COLO668 (cell line): ENCODE measurements around the gene LYRM9.
A peak's percentile ranks its signal among the peaks of the same experiment; 100 is the strongest.
"Not testable (repeated sequence)": the region's sequence is repeated elsewhere in the genome, so short reads cannot be mapped to it uniquely, and the experiment has no call there.

ENCODE experiments used
- DNase-seq: peaks from one replicate; lab custom pipeline; 2025; ENCODE audit not compliant: unreplicated experiment; lab: John Stamatoyannopoulos, UW

Gene LYRM9

DNA sequence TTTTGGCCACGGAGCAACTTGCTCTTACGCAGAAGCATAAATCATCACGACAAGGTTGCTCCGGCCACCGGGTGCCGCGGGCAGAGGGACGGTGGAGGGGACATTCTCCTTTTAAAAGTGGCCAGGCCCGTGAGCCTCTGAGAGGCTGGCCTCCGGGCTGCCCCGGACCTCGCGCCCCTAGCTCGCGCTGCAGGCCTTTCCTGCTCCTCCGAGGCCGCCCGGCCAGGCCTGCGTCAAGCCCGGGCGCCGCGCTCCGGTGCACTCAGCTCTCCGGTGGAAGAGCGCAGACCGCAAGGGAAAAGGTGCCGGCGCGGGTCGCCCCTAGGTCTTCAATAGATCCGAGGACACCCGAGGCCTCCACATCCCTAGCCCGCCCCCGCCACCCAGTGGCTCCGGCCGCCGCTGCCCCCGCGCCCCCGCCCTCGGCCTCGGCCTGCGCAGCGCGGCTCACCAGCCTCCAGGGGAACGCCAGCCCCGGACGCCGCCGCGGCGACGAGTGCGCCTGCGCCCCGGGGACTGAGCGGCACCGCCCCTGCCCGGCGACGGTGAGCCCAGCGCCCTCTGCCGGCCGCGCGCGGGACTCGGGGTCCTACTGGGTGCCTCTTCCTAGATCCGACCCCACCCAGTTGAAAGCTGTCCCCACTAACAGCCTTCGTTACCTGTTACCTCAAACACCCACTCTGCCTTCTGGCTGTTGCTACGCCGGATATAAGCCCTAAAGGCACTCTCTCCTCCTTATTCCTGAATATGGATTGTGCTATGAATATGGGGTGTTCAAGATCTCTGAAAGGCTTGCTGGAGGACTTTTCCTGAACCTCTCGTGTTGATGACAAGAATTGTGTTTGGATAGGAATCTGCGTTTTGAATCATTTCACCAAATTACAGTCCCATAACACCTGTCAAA lies at the start of gene LYRM9:
Gene LYRM9, minus strand, starts transcription at position 500 of the 904 bp plus-strand sequence. CDS start 10,671 bp downstream, outside the sequence.
- peak; percentile 81 for DNase-seq

DNA sequence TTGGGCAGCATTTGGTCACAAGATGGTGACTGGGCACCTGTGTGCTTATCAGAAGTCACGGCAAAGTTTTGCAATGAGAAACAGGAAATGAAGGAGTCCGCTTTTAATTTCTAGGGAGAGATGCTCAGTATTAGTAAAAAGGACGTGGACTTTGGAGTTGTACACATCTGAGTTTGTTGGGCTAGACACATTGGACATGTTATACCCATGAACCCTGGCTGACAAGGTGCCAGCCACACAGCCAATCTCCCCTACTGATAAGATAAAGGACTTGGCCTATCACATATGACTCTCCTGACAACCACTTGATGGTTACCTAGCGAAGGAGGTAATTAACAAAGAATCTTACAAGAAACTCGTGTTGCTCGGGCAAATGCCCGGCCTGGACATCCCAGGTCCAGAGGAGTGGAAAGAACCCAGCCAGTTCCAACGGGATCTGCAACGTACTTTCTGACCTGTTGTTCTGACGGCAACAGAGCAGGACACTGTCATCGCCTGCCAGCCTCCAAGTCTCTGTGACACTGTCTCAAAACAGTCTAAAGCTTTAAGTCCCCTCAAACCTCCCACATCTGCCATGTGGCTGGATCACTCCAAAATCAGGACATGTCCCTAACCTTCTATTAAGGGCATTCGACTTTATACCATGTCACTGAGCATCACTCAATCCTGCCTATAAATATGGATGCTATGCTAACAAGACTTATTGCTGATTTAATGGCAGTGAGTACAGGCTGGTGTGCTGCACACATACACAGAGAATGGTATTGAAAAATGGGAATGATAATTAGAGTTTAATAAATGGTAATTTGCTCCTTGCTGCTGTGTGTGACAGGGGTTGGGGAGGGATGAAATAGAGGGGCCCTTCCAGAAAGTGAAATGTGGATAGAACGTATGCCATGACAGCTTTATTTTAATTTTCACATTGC lies 47.6 kb upstream of the LYRM9 start:
- DNase-seq: no peak

DNA sequence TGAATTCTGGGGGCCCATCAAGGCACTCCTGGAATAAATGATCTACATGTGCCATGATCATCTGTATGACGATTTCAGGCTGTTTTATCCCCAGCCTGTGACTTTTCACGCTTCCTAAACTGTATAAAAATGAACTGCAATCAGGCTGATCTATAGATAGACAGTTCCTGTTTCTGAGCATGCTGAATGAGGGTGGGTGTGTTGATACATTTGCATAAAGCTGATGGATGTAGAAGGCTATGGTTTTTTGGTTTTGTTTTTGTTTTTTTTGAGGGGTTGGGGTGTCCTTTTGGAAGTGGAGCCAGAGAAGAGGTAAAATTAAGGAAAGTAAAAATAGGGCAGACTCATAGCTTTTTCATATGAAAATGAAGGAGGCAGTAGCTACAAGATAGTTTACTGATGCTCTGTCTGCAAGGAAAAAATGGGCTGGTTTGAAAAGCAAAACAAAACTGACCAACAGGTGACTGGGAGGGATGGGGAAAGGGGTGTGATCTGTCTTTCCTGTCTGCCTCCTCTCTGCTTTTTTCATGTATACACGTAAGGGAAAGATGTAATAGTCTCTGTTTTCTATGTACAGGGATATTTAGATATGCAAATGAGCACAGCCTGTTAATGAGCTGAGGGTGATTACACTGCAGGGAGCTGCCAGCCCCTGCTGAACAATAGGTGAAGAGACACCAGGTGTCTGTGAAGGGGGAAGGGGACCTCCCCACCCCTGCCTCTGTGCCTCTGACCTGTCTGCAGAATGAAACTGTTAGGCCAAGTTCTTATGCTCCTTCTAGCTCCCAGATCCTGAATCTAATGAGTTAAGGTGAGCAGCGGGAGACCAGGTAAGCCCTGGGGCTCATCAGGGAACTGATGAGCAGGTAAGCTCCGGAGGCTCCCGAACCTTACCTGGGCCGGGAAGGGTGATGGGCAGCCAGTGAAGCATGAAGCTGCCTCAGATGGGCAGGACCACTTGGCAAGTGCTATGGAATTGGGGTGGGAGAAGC lies 46.6 kb upstream of the LYRM9 start:
- DNase-seq: no peak

DNA sequence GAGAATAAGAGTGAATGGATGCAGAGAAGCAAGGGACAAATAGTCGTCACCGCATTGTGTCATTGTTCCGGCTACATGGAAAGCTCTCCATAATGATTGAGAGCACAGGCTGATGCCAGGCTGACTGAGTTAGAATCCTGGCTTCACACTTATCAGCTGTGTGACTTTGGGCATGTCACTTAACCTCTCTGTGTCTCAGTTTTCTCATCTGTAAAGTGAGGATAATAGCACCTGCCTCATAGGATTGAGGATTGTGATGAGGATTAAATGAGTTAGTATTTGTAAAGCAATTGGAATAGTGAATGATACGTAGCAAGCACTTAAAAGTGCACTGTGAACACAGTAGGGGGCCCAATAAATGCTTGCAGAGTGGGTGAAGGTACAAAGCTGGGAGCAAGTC lies 45.7 kb upstream of the LYRM9 start:
- DNase-seq: no peak

DNA sequence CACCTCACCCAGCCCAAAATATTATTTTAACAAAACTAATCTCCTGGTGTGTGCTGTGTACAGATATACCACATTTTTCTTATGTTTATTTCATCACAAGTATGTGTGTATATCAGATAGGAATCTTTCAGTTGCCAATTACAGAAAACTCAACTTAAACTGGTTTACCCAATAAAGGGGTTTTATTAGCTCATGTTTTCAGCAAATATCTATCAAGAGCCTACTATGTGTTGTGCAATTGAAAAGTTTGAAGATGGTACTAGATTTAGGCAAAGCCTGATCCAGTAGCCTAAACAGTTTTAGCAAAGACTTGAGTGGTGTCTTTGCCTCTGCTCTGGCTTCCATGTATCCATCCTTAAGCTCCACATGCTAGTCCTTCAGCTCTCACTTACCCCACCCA lies 45.1 kb upstream of the LYRM9 start:
- DNase-seq: no peak

DNA sequence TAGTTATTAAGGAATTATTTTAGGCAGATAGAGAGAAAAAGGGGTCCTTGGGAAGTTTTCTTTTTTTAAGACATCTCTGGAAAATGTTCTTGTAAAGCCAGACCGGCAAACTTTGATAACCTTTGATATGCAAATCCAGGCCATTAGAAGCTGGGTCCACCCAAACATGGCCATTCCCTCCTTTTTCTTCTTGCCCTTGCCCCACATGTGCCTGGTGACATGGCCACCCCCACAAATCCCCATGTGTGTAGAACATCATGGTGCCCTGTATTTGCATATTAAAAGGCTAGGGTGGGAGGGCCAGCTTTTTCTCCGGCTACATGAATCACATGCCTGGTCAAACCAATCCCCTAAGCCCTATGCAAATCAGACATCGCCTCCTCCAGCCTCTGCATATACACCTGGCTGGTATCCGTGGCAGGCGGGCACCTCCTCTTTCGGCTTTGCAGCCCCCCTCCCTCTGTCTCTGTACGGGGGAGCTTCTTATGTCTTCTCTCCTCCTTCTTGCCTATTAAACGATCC lies 43.9 kb upstream of the LYRM9 start:
- DNase-seq: no peak

DNA sequence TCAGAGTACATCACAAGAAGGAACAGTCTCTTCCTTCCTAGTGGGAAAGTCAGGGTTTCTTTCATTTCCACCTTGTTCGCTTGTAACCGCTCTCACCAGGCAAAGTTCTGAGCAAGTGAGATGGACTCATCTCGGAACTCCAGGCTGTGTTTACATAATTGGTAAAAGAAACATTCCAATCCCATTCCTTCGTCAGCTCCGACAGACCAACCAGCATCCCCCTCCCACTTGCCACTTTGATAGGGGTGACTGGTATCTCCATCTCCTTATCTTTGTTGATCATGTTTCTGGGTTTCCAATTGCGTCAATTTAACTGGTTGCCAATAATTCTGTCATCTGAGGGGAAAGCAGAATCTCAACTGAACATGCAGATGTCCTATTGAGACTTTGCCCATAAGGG lies 36.8 kb upstream of the LYRM9 start:
- no peak for DNase-seq

DNA sequence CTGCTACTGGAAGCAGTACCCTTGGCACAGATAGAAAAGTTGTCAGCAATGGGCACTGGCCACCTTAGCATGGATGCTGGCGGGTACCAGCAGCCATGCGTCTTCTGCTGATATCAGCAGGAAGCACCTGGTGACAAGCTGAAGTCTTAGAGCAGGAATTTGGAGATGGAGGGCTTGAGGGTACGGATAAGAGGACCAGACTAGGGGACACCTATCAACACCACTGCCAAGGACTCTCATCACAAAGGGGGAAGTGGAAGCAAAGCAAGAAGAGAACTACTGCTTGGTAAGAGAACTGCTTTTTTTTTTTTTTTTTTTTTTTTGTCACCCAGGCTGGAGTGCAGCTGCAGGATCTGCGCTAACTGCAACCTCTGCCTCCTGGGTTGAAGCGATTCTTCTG lies 35.4 kb upstream of the LYRM9 start:
- DNase-seq: no peak

DNA sequence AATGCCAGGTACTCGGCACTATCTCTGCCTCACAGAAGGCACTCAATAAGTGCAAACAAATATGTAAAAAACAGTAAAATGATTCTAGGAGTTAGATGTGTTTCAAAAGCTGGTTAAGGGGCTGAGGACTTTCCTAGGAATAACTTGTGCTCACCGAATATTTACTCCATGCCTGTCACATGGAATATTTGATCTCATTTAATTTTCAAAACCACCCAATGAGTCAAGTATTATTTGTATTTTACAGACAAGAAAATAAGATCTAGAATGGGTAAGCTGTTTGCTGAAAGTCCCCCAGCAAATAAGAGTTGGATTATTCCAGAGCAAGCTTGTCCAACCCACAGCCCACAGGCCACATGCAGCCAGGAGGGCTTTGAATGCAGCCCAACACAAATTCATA lies 34.6 kb upstream of the LYRM9 start:
- DNase-seq: no peak

DNA sequence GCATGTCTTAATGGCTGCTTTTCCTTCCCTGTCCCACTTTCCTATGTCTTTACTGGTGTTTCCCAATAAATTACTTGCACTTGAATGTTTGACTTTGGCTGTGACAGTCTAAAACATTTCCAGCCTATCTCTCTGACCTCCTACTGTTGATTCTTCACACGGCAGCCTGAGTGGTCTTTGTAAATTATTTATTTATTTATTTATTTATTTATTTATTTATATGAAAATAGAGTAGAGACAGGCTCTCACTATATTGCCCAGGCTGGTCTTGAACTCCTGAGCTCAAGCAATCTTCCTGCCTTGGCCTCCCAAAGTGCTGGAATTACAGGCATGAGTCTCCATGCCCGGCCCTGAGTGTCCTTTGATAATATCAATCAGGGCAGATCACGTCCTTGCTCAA lies 28.4 kb upstream of the LYRM9 start:
- no peak for DNase-seq

DNA sequence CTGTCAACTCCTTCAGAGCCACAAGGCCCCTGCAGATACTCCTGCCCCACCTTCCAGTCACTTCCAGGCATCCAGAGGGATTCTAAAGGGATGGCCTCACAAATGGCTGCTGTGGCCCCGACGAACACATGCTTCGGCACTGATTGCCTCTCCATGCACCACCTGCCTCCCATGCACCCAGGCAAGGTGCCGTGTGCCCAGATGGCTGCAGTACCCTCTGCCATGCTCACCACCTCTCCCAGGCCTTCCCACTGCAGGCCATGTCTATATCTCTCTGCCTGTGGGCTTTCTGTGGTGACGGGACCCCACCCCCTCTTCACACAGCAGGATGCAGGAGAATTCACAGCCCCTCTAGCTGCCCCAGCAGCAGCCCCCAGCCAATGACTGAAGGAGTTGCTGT lies 27.9 kb upstream of the LYRM9 start:
- DNase-seq: no peak

DNA sequence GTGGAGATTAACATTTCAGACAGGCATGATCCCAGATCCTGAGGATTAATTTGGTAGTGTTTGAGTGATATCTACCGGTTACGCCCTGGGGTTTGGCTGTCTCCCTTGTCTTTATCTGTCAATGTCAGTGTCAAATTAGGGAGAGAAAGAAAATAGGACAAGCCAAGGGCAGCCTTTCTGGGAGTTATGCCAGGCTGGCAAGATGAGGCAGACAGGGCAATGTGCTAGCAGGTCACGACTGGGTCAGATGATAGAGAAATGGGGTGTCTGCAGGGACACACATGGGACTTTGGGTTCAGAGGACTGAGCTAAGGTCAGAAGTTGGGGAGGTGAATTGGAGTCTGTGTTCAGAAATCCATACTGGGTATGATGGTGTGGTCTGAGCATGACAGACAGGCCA lies 27.4 kb upstream of the LYRM9 start:
- DNase-seq: no peak

DNA sequence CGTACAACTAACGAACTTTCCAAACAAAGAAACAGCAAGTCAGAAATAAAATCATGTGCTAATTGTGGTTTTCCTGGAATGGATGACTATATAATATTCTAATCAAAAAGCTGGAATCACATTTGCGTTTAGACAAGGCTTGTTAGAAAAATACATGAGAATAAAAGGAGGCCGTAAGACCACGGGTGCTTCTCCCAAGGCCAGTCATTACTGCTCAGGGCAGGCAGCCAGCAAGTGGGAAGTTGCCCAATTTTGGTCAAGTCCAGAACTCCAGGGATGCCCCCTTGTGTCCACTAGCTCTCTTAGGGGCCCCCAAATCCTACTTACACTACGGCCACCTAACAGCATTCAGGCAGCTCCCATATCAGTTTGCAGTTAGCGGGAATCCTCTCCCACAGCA lies 25.9 kb upstream of the LYRM9 start:
- no peak for DNase-seq

DNA sequence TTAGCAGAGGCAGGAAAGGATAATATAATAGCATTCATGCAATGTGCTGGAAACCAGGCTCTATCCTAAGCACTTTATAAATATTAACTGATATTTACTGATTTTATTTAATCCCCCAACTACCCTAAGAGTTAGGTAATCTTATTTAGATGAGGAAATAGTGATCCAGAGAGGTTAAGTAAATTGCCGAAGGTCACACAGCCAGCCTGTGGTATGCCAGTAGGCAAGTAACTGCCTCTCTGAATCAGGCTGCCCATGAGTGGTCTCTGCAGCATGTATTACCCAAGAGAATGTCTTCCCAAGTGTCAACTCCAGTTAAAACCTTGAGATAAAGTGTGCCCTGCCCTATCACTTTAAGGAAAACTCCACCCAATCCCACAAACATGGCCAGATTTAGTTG lies 25.3 kb upstream of the LYRM9 start:
- no peak for DNase-seq

DNA sequence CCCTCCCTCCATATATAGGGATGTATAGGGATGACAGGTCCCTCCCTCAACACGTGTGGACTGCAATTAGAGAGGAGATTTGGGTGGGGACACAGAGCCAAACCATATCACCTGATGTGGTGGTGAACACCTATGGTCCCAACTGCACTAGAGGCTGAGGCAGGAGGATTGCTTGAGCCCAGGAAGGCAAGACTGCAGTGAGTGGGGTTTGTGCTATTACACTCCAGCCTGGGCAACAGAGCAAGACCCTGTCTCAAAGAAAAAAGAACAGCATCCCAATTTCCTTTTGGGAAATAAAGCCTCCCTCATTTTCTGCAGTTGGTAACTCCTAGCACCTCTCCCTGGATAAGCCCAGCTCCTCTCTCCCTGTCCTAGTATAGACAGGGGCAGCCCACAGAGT lies 23.8 kb upstream of the LYRM9 start:
- DNase-seq: no peak

DNA sequence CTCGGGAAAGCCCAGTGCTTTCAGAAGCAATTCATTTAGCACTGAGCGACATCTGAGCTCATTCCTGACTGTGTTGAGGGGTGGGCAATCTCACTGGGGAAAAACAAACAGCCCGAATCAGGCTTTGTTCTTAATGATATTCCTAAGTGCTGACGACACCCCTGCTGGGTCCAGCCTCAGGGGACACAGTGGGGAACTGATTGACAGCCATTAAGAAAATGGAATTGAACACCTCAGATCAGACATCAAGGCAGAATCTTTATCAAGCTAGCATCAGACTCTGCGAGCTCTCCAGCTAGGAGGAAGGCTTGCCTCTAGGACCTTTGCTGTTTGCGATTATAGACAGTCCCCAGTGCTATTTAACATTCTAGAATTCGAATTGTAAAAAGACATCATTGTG lies 22.5 kb upstream of the LYRM9 start:
- no peak for DNase-seq

DNA sequence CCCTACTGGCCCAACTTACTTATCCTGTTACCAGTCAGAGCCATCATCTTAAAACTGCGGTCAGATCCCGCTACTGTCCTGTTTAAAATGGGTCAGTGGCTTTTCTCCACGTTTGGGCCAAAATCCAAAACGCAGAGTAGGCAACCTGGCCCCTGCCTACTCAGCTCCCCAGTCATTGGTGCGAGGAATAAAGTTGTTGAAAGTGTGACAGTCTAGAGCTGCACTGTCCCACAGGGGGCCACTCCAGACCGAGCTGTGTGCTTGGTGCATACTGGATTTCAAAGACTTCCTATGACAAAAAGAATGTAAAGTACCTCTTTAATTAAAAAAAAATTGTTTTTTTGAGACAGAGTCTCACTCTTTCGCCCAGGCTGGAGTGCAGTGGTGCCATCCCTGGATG lies 21.2 kb upstream of the LYRM9 start:
- no peak for DNase-seq

DNA sequence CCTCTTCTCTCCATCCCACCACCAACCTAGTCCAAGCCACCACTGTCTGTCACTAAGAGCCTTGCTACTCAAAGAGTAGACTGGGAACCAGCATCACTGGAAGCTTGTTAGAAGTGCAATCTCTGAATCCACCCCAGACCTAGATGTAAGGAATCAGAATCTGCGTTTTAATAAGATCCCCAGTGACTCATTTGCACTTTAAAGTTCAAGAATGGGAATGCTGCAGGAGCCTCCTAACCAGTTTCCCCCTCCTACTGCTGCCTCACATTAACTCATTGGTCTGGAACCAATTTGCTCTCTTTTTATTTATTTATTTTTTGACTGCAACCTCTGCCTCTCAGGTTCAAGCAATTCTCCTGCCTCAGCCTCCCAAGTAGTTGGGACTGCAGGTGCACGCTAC lies 19.8 kb upstream of the LYRM9 start:
- no peak for DNase-seq

DNA sequence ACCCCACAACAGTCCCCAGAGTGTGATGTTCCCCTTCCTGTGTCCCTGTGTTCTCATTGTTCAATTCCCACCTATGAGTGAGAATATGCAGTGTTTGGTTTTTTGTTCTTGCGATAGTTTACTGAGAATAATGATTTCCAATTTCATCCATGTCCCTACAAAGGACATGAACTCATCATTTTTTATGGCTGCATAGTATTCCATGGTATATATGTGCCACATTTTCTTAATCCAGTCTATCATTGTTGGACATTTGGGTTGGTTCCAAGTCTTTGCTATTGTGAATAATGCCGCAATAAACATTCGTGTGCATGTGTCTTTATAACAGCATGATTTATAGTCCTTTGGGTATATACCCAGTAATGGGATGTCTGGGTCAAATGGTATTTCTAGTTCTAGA lies 19.1 kb upstream of the LYRM9 start:
- not testable (repeated sequence) for DNase-seq

DNA sequence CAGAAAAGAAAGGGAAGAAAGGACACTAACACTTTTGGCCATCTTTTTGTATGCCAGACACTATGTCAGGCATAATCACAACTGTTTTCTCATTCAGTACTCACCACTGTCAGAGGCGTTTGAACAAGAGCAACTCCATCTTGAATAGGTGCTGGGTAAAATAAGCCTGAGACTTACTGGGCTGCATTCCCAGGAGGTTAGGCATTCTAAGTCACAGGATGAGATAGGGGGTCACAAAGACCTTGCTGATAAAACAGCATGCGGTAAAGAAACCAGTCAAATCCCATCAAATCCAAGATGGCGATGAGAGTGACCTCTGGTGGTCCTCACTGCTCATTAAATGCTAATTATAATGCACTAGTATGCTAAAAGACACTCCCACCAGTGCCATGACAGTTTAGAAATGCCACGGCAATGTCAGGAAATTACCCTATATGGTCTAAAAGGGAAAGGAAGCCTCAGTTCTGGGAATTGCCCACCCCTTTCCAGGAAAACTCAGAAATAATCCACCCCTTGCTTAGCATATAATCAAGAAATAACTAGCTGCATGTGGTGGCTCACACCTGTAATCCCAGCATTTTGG lies 14.9 kb upstream of the LYRM9 start:
- no peak for DNase-seq
